GOT3 (cell line): ENCODE measurements around the gene HERC6.
"Not testable (repeated sequence)": the region's sequence is repeated elsewhere in the genome, so short reads cannot be mapped to it uniquely, and the experiment has no call there.

Source experiments
- DNase-seq: peaks from one replicate; lab custom pipeline; 2025; ENCODE audit warnings: mixed read lengths; lab: John Stamatoyannopoulos, UW

Gene HERC6

DNA sequence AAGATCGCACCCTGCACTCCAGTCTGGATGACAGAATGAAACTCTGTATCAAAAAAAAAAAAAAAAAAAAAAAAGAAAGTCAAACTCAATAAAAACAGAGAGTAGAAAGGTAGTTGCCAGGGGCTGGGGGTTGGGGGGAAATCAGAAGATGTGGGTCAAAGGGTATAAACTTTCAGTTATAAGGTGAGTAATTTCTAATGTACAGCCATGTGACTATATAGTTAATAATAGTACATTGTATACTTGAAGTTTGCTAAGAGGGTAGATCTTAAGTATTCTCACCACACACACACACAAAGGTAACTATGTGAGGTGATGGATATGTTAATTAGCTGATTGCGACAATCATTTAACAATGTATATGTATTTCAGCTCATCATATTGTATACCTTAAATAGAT, 11.5 kb downstream of the HERC6 start:
- no peak for DNase-seq

- DNase-seq: no peak
Measured at GRCh38 chr4:88391703-88392102, 13.1 kb downstream of the HERC6 start.

- no peak for DNase-seq
Measured at GRCh38 chr4:88396681-88397080, 18.0 kb downstream of the HERC6 start.

DNA sequence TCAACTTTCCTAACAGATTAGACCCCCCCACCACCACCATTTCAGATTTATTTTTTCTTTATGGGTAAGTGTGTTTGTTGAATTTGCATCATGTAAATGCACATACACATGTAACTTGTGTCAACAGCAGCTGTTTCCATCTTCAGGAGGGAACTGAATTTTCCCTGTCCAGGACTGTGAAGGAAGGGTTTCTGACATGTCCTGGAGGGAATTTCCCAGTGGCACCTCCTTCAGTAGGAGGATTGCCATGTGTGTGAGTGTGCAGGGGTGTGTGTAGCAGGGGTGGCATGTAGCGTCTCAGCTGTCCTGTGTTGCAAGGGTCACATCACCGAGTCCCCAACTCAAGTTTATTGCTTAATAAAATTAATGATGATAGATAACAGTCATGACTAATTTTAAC, 19.7 kb downstream of the HERC6 start:
- DNase-seq: no peak

DNA sequence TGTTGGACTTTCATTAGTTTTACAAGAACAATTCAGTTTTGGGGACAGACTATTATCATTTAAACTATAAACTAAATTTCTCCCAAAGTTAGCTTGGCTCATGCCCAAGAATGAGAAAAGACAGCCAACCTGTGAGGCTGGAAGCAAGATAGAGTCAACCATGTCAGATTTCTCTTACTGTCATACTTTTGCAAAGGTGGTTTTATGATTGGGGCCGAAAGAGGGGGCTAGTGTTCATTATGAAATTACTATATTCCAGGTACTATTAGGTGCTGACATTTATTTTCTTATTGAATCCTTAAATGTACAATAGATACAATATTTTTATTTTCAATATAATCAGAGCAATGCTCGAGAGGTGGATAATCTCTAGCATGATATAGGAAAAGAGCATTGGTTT, 30.6 kb downstream of the HERC6 start:
- no peak for DNase-seq

DNA sequence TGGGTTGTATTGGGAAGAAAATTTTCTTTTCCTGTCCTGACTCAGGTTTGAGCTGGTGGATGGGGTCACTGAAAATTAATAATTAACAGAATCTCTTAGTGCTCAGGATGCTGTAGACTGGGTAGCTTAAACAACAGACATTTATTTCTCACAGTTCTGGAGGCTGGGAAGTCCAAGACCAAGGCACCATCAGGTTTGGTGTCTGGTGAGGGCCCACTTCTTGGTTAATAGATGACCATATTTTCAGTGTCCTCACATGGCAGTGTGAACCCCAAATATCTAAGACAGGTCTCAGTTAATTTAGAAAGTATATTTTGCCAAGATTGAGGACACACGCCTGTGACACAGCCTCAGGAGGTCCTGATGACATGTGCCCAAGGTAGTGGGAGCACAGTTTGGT, 31.1 kb downstream of the HERC6 start:
- DNase-seq: no peak

DNA sequence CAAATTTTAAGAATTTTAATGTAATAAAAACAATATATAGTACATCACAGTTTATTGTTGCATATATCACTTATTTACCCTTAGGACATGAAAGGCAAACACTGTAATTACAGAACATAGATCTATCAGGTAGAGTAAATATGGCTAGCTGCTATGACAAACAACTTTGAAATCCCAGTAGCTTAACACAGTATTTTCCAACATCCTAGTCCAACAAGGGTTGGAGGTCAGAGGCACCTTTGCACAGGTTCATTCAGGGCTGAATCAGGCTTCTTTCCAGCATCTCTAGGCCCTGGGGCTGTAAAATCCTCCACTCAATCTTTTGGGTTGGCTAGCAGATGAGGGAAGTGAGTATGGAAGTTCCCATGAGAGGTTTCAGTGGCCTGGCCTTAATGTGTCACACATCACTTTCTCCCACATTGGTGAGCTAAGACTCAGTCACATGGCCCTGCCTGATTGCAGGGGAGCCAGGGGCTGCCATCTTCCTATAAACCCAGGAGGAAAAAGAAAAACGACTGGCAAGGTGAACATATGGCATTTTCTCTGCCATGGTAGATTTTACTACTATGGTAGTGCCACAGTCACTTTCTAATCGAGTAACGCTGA, 32.9 kb downstream of the HERC6 start:
- DNase-seq: no peak

DNA sequence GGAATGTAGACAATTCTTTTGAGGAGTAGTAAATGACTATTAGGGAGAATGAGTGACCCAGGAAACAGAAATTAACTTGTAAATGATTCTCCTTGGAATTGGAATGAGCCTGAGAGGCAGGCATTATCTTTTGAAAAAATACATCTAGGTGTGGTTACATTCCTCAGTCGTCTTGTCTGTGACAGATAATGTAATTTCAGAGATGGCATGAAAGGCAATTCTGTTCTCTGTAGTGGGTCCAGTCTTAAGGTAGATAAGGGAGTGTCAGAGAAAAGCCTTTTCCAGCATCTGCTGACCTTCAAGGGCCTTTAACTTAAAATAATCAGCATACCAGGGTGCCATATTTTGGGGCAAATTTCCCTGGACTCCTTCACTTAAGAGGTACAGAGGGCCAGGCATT, 35.1 kb downstream of the HERC6 start:
- no peak for DNase-seq

GRCh38 chr4:88414755-88415154, 36.1 kb downstream of the HERC6 start:
- DNase-seq: no peak

- no peak for DNase-seq
Measured at GRCh38 chr4:88415982-88416381, 37.3 kb downstream of the HERC6 start.

DNA sequence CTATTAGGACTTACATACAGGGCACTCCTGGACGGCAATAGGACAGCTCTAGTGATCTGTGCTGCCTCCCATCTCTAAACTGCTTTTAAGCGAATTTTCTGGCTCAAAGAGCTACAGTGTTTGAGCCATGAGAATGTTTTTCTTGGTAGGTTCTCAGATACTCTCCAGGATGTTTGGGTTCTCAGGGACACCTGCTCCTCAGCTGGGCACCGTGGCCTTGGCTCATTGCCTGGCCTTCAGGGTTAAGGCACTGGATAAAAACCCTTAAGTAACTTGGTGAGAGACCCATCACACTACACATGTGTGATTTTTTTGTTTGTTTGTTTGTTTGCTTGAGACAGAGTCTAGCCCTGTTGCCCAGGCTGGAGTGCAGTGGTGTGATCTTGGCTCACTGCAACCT, 39.8 kb downstream of the HERC6 start:
- no peak for DNase-seq

DNA sequence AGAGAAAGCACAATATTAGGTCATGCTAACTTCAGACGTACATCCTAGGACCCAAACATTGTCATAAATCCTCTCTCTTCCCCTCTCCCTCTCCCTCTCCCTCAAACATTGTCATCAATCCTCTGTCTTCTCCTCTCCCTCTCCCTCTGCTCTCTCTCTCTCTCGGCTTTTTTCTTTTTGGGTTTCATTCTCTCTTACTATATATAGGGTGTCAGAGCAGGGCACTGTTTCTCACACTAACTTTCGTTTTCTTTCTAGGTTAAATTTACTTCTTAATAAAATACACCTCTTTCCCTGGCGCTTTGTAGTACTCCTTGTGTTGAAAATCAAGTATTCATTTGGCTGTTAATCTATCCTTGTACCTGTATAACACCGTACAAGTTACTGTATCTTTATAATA, 41.2 kb downstream of the HERC6 start:
- DNase-seq: no peak

GRCh38 chr4:88420844-88421243, 42.2 kb downstream of the HERC6 start:
- no peak for DNase-seq

- no peak for DNase-seq
Measured at GRCh38 chr4:88422403-88422802, 43.8 kb downstream of the HERC6 start.

GRCh38 chr4:88429401-88429800, 50.7 kb downstream of the HERC6 start:
- no peak for DNase-seq

GRCh38 chr4:88435987-88436693, 57.5 kb downstream of the HERC6 start:
- DNase-seq: no peak

GRCh38 chr4:88437873-88438272, 59.2 kb downstream of the HERC6 start:
- DNase-seq: not testable (repeated sequence)

DNA sequence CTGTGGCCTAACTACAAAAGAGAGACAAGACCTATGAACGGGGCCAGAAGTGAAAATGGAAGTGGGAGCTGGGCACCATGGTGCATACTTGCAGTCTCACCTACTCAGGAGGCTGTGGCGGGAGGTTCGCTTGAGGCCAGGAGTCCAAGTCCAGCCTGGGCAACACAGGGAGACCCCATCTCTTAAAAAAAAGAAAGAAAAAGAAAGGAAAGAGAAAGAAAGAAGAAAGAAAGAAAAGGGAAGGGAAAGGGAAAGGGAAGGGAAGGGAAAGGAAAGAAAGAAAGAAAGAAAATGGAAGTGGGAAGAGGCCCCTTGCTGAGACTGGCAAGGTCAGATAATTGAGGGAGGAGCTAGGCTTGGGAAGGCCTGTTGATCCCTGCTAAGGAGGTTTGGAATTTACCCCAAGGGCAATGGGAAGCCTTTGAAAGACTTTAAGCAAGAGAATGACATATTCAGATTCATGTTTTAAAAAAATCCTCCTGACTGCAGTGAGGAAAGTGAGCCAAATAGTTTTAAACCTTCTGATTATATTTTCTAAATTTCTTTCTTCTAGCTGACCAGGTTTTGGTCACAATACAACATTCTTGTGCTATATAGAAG, 60.6 kb downstream of the HERC6 start:
- DNase-seq: no peak

DNA sequence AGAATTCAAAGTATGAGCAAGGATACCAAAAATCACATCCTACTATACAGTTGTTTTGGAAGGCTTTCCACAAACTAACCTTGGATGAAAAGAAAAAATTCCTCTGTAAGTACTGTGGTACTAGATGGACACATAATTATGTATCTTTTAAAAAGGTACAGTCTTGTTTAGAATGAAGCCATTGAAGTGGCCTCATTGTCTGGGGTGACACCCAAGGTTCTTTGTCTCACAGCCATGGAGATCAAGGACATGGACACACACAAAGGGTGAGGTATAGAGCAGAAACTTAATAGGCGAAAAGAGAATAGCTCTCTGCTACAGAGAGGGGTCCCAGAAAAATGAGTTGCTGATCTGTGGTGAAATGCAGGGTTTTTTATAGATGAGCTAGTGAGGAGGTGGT, 61.5 kb downstream of the HERC6 start:
- DNase-seq: no peak

DNA sequence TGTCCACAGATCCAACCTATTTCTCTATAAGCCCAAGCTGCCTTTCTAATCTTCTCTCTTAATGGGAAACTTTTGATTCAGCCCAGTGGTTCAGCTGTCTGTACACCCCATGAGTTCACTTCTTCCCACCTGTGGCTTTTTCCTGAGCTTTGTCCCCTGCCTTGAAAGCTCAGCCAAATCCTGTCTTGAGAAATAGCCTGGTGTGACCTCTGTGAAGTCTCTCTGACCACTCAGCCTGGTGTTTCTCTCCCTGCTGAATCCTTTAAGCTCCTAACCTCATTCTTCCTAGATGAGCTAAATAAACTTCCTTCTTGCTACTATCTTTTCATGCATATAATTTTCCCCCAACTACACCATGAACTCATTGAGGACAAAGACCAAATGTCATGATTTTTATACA, 63.0 kb downstream of the HERC6 start:
- DNase-seq: no peak

- no peak for DNase-seq
Measured at GRCh38 chr4:88442689-88443191, 64.1 kb downstream of the HERC6 start.

- no peak for DNase-seq
Measured at GRCh38 chr4:88443486-88443885, 64.8 kb downstream of the HERC6 start.

- DNase-seq: no peak
Measured at GRCh38 chr4:88445252-88445651, 66.6 kb downstream of the HERC6 start.
